Breast epithelium (tissue), 4 donors: ENCODE results near the gene SMIM5. TPM values are rescaled to one million over a fixed set of nuclear protein-coding genes. Genes with fewer than 3 reads are reported as not detected.
A peak's percentile ranks its signal among the peaks of the same experiment; 100 is the strongest.

Source experiments
- DNase-seq, 2 donors: peaks; one replicate each; pipeline ENCODE4 v3.0.0-alpha.2; 2019; ENCODE audit warnings: low spot score in 2 of 2
- H3K27ac ChIP-seq, 2 donors: fragments of 200-600 bp; sonication (generic) in 1 of 2; one replicate each; pipeline ENCODE4 v1.5.1; 2016 to 2019; ENCODE audit warnings: mild to moderate bottlenecking in 1 of 2
- H3K27me3 ChIP-seq, 2 donors: fragments of 200-600 bp; sonication (generic) in 1 of 2; one replicate each; pipeline versions ENCODE4 v1.5.1 to v1.6.0; 2017 to 2019; ENCODE audit warnings: control low read depth in 1 of 2, mild to moderate bottlenecking in 1 of 2
- H3K36me3 ChIP-seq: fragments of 200-600 bp; one replicate; pipeline ENCODE4 v1.5.1; 2019
- H3K4me1 ChIP-seq, 2 donors: fragments of 200-600 bp; sonication (generic); one replicate each; pipeline ENCODE4 v1.5.1; 2016 to 2019; ENCODE audit warnings: control low read depth in 1 of 2
- H3K4me3 ChIP-seq, 3 donors: fragments of 200-600 bp; sonication (generic); 1 replicate in 2 of 3; 2 replicates in 1 of 3; pipeline ENCODE4 v1.5.1; 2016 to 2019; ENCODE audit warnings: mild to moderate bottlenecking in 3 of 3, moderate library complexity in 2 of 3
- H3K9me3 ChIP-seq, 2 donors: fragments of 200-600 bp; sonication (generic) in 1 of 2; one replicate each; pipeline ENCODE4 v1.5.1; 2016 to 2019; ENCODE audit warnings: control low read depth in 1 of 2
- POLR2A ChIP-seq: fragments of 450-650 bp; IDR thresholded peaks from one replicate; pipeline ENCODE4 v1.6.1; 2016; ENCODE audit warnings: antibody characterized with exemption, mild to moderate bottlenecking, moderate library complexity
- POLR2AphosphoS5 ChIP-seq, 3 donors: sonication (generic); formaldehyde crosslinking; IDR thresholded peaks; one replicate each; pipeline ENCODE4 v1.6.1; 2017; ENCODE audit warnings: antibody characterized with exemption in 3 of 3
- intact Hi-C: fragments of 100-400 bp; cut with DNase I; formaldehyde crosslinking; loops from one replicate; pipeline ENCODE4 v1.15.1; 2023; ENCODE audit warnings: low total_unique reads
- total RNA-seq, 3 donors: library from RNA; depleted of rRNA; stranded (reverse); fragments of >200 nt; gene quantifications; one replicate each; pipeline ENCODE4 v1.1.0, GENCODE V29; 2016
- TF ChIP-seq, protein P1 (sequence below), 3 donors: fragments of 450-650 bp; IDR thresholded peaks; one replicate each; pipeline ENCODE4 v1.5.1; 2016 to 2017; ENCODE audit warnings: antibody characterized with exemption in 3 of 3, mild to moderate bottlenecking in 3 of 3, moderate library complexity in 3 of 3

Gene SMIM5, protein sequence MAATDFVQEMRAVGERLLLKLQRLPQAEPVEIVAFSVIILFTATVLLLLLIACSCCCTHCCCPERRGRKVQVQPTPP
- 1 to 10 TPM in 1 of 3 donors, under 1 TPM in 2; 0.29 to 2.6 (median 0.48) TPM for total RNA-seq

DNA sequence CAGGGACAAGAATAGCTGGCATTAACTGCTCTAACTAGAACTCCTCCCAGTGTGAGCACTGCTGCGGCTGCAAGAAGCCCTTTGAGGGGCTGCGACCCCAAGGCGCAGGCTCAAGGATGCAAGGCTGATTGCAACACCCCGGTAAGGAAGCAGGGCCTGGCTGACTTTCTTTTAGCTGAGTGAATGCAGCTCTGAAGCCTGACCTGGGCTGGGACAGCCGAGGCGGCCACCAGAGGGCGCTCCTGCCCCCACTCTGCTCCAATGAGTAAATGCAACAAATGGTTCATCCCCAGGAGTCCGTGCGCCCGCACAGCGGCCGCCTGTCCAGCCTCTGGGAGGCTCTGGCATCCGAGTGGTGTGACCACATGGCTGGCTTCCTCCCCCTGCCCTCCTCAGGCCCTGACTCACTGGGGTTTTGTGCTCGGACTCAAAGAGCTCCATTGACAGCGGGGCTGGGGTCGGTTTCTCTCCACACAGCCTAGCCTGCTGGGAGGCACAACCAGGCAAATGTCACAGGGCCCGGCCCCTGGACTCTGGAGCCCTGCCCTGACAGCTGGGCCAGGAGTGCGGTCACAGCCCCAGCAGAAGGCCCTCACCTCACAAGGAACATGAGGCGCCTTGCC lies at the start of gene SMIM5:
Gene SMIM5 (plus strand): TSS at position 572 of the 623 bp plus-strand sequence. CDS start 6,768 bp downstream, outside the sequence.
- no peaks in the 10 kb centered on the region for H3K36me3 ChIP-seq
- TF ChIP-seq POLR2A: no peak
- TF ChIP-seq POLR2AphosphoS5 (IDR thresholded peaks at IDR 0.05): peak in 1 of 3 donors; percentile 35
- TF ChIP-seq, protein P1, sequence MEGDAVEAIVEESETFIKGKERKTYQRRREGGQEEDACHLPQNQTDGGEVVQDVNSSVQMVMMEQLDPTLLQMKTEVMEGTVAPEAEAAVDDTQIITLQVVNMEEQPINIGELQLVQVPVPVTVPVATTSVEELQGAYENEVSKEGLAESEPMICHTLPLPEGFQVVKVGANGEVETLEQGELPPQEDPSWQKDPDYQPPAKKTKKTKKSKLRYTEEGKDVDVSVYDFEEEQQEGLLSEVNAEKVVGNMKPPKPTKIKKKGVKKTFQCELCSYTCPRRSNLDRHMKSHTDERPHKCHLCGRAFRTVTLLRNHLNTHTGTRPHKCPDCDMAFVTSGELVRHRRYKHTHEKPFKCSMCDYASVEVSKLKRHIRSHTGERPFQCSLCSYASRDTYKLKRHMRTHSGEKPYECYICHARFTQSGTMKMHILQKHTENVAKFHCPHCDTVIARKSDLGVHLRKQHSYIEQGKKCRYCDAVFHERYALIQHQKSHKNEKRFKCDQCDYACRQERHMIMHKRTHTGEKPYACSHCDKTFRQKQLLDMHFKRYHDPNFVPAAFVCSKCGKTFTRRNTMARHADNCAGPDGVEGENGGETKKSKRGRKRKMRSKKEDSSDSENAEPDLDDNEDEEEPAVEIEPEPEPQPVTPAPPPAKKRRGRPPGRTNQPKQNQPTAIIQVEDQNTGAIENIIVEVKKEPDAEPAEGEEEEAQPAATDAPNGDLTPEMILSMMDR (IDR thresholded peaks at IDR 0.05): peak; percentile 74 to 91 (median 86)
- H3K9me3 ChIP-seq: no peaks in the 10 kb centered on the region
- H3K4me1 ChIP-seq: peaks cover 13 to 15% of the 10 kb centered on the region in 2 donors
- H3K4me3 ChIP-seq: peak within 1 kb of the TSS in 2 of 3 donors; percentile 21 to 51
- peak within 1 kb of the TSS; percentile 90 to 93 for H3K27ac ChIP-seq
- no peaks in the 10 kb centered on the region for H3K27me3 ChIP-seq
- peak; percentile 77 to 84 for DNase-seq
- intact Hi-C loops: no loop called here

DNA sequence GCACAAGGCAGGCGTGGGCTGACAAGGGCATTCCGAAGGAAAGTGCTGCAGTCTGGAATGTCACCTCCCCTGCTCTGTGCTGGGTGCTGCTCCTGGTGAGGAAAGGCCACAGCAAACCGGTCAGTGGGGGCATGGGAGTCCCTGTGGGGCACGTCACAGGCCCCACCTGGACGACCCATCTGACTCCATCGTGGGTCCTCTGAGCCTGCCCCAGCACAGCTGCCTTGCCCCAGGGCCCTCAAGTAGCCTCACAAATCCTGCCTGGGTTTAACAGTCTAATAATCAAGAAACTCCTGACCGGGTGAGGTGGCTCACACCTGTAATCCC lies 48.4 kb upstream of the SMIM5 start:
- intact Hi-C loops: loop anchor here (1.0 to 10.0 kb wide), 2 partner anchors 38 to 160 kb away; no protein-coding TSS in a partner anchor
- TF ChIP-seq POLR2AphosphoS5 (IDR thresholded peaks at IDR 0.05) (no peak), POLR2A (no peak)
- TF ChIP-seq, protein P1 (IDR thresholded peaks at IDR 0.05): no peak

DNA sequence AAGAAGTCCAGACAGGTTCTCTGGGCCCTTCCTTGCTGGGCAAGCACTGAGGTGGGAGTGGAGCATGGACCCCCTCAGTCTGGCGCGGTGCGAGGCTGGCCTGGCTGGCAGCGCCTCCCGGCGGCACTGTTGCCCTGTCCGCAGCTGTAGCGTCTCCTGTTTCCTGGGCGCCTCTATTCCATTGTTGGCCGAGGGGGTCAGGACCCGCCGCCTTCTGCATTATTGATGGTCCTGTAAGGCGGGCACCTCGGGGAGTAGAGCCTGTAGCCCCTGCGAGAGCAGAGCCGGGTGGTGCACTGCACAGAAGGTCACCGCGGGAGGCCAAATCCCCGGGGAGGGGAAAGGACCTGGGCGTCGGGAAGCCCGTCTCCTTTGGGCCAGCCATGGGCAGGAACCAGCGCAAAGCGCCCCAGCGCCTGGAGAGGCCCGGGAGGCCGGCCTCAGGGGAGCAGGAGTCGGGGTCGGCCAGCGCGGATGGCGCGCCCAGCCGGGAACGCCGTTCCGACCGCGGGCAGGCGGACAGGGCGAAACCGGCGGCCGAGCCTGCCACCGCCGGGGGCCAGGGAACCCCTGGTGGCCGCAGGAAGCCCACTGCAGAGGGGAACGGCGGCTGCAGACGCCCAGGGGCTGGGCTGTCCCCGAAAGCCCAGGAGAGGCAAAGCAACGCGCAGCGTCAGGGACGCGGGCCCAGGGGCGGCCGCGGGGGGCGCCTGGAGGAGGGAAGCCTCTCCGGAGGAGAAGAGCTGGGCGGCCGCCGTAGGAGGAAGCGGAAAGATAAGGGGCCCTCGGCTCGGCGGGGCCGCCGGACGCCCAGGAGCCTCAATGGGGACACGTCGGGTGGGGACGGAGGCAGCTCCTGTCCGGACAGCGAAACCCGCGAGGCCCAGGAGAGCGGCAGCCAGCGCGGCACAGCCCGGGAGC lies 45.3 kb upstream of the SMIM5 start, which contains the start of gene MYO15B:
Gene MYO15B (plus strand): TSS at position 126 of the 921 bp plus-strand sequence. CDS start 258 bp downstream, at position 384.
- peak within 1 kb of the TSS; percentile 81 to 96 for H3K27ac ChIP-seq
- TF ChIP-seq POLR2AphosphoS5 (IDR thresholded peaks at IDR 0.05) (no peak), POLR2A (peak; percentile 5)
- TF ChIP-seq, protein P1 (IDR thresholded peaks at IDR 0.05): peak; percentile 5 to 26 (median 19)

More for the DNA sequence above, 48.4 kb upstream of the SMIM5 start:
- Histone ChIP-seq H3K27me3 (no peaks in the 10 kb centered on the region), H3K9me3 (no peaks in the 10 kb centered on the region), H3K27ac (no peak overlapping the region), H3K4me3 (no peak overlapping the region), H3K36me3 (no peaks in the 10 kb centered on the region), H3K4me1 (peaks cover 0 to 7% of the 10 kb centered on the region in 2 donors)
- no peak for DNase-seq

DNA sequence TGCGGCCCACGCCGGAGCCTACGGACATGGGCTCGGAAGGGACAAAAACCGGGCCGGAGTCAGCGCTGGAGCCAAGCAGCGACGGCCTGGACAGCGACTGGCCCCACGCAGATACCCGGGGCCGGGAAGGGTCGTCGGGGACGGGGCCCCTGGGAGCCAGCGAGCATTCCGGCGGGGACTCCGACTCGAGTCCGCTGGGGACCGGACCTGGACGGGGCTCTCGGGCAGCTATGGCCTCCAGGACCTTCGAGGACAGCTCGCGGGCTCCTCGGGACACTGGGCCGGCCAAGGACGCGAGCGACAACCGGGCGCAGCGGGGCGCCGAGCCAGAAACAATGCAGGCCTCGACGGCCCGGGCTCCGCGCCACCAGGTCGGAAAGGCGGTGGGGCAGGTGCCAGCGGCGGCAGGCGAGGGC lies 44.6 kb upstream of the SMIM5 start:
- TF ChIP-seq POLR2AphosphoS5 (IDR thresholded peaks at IDR 0.05): peak in 1 of 3 donors; percentile 9
- TF ChIP-seq POLR2A: peak; percentile 1
- TF ChIP-seq, protein P1 (IDR thresholded peaks at IDR 0.05): no peak
- Histone ChIP-seq H3K4me3 (peak overlapping the region; percentile 70 to 91 (median 73)), H3K27me3 (no peaks in the 10 kb centered on the region), H3K36me3 (no peaks in the 10 kb centered on the region), H3K4me1 (peaks cover 0 to 7% of the 10 kb centered on the region in 2 donors), H3K9me3 (no peaks in the 10 kb centered on the region), H3K27ac (peak overlapping the region; percentile 81 to 96)
- intact Hi-C loops: loop anchor here (10.0 kb wide), 1 partner anchor 164 kb away; no protein-coding TSS in a partner anchor
- peak in 1 of 2 donors; percentile 69 for DNase-seq

More for the DNA sequence above, 45.3 kb upstream of the SMIM5 start, which contains the start of gene MYO15B:
- Histone ChIP-seq H3K27me3 (no peaks in the 10 kb centered on the region), H3K36me3 (no peaks in the 10 kb centered on the region), H3K9me3 (no peaks in the 10 kb centered on the region), H3K4me1 (peaks cover 0 to 7% of the 10 kb centered on the region in 2 donors), H3K4me3 (peak within 1 kb of the TSS; percentile 70 to 91 (median 73))
- no peak for DNase-seq
- intact Hi-C loops: loop anchor here (10.0 kb wide), 1 partner anchor 163 kb away; no protein-coding TSS in a partner anchor
